MM.1S (cell line): ENCODE data around the gene SH3GL3.

ENCODE experiments used
- DNase-seq: peaks from one replicate; pipeline ENCODE4 v3.0.0-alpha.2; 2015
- H2AFZ ChIP-seq: fragments of 300-600 bp; sonication (generic); 2 replicates; pipeline ENCODE4 v1.6.0; 2016; ENCODE audit warnings: antibody characterized with exemption, low read length
- H3F3A ChIP-seq: fragments of 300-600 bp; sonication (generic); 2 replicates; pipeline ENCODE4 v1.6.1; 2016; ENCODE audit warnings: mild to moderate bottlenecking, antibody characterized with exemption, low read length, moderate library complexity, mixed read lengths; ENCODE audit not compliant: insufficient read depth
- H3K27ac ChIP-seq: fragments of 300-600 bp; sonication (generic); 2 replicates; pipeline ENCODE4 v1.5.1; 2016; ENCODE audit warnings: mild to moderate bottlenecking, low read length
- H3K27me3 ChIP-seq: fragments of 300-600 bp; sonication (generic); replicated peaks from 2 replicates; pipeline ENCODE4 v1.6.0; 2016; ENCODE audit warnings: low read length; ENCODE audit not compliant: insufficient read depth
- H3K36me3 ChIP-seq: fragments of 300-600 bp; sonication (generic); replicated peaks from 2 replicates; pipeline ENCODE4 v1.6.1; 2016; ENCODE audit warnings: mild to moderate bottlenecking, low read length, mixed read lengths; ENCODE audit not compliant: insufficient read depth
- H3K4me1 ChIP-seq: fragments of 300-600 bp; sonication (generic); 2 replicates; pipeline ENCODE4 v1.6.1; 2016; ENCODE audit warnings: low read length, mixed read lengths
- H3K4me2 ChIP-seq: fragments of 300-600 bp; sonication (generic); 2 replicates; pipeline ENCODE4 v1.6.0; 2016; ENCODE audit warnings: low read depth, low read length
- H3K4me3 ChIP-seq: fragments of 300-600 bp; sonication (generic); 2 replicates; pipeline ENCODE4 v1.5.1; 2016; ENCODE audit warnings: low read length, mixed read lengths
- H3K79me2 ChIP-seq: fragments of 300-600 bp; sonication (generic); 2 replicates; pipeline ENCODE4 v1.6.1; 2016; ENCODE audit warnings: mixed run types, low read length, mixed read lengths
- H3K9ac ChIP-seq: fragments of 300-600 bp; sonication (generic); 2 replicates; pipeline ENCODE4 v1.6.1; 2016; ENCODE audit warnings: low read length, mixed read lengths
- H3K9me2 ChIP-seq: fragments of 300-600 bp; sonication (generic); replicated peaks from 2 replicates; pipeline ENCODE4 v1.6.1; 2016; ENCODE audit warnings: mild to moderate bottlenecking, low read length, mixed read lengths; ENCODE audit not compliant: insufficient read depth
- H3K9me3 ChIP-seq: fragments of 300-600 bp; sonication (generic); replicated peaks from 2 replicates; pipeline ENCODE4 v1.6.1; 2016; ENCODE audit warnings: mild to moderate bottlenecking, low read length, mixed read lengths; ENCODE audit not compliant: insufficient read depth
- H4K20me1 ChIP-seq: fragments of 300-600 bp; sonication (generic); 2 replicates; pipeline ENCODE4 v1.6.1; 2016; ENCODE audit warnings: mild to moderate bottlenecking, low read length, moderate library complexity, mixed read lengths; ENCODE audit not compliant: insufficient read depth
- CTCF ChIP-seq: fragments of 300-600 bp; sonication (generic); IDR thresholded peaks from 2 replicates; pipeline ENCODE4 v1.5.1; 2016; ENCODE audit warnings: antibody characterized with exemption, low read length, mixed read lengths
- EZH2 ChIP-seq: fragments of 300-600 bp; sonication (generic); optimal IDR thresholded peaks from 2 replicates; pipeline ENCODE3; 2017; ENCODE audit warnings: low read depth, mild to moderate bottlenecking, antibody characterized with exemption, low read length, mixed read lengths
- EZH2phosphoT487 ChIP-seq: fragments of 300-600 bp; sonication (generic); IDR thresholded peaks from 2 replicates; pipeline ENCODE4 v1.6.1; 2018; ENCODE audit warnings: antibody characterized with exemption, low read length

SH3GL3 gene

DNA sequence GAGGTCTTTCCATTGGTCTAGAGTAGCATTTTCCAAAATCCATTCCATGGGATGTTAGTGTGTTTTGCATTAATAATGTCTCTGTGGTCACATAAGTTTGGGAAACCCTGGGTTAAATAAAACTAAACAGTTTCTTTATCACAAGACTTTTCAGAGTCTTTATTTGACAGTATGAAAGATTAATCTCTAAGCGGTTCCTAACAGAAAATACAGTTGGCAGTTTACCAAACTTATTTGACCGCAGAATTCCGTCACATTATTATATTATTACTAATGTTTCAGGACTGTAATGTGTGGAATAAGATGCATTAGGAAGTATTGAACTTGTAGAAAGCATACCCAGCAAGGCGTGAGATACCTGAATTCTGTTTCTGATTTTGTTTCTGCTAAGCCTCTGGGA lies 135.2 kb downstream of the SH3GL3 start:
- H3K9me2 ChIP-seq, result no peaks in the 10 kb centered on the region
- no peaks in the 10 kb centered on the region for H3K79me2 ChIP-seq
- H3K9me3 ChIP-seq, result no peaks in the 10 kb centered on the region
- H3K4me1 ChIP-seq, result no peaks in the 10 kb centered on the region
- H3K9ac ChIP-seq, result no peak overlapping the region
- no peak overlapping the region for H3K4me3 ChIP-seq
- H3K27ac ChIP-seq, result no peak overlapping the region
- no peak for DNase-seq
- no peaks in the 10 kb centered on the region for H4K20me1 ChIP-seq
- H3K27me3 ChIP-seq, result no peaks in the 10 kb centered on the region
- H3F3A ChIP-seq, result no peaks in the 10 kb centered on the region
- H3K36me3 ChIP-seq, result no peaks in the 10 kb centered on the region
- H2AFZ ChIP-seq, result no peak overlapping the region
- TF ChIP-seq EZH2phosphoT487 (no peak), CTCF (no peak), EZH2 (no peak)
- no peak overlapping the region for H3K4me2 ChIP-seq

- H4K20me1 ChIP-seq, result no peaks in the 10 kb centered on the region
- no peaks in the 10 kb centered on the region for H3K79me2 ChIP-seq
- H3K36me3 ChIP-seq, result no peaks in the 10 kb centered on the region
- H3K4me3 ChIP-seq, result no peak overlapping the region
- H2AFZ ChIP-seq, result no peak overlapping the region
- no peaks in the 10 kb centered on the region for H3K9me3 ChIP-seq
- no peaks in the 10 kb centered on the region for H3F3A ChIP-seq
- DNase-seq, result no peak
- H3K9ac ChIP-seq, result no peak overlapping the region
- H3K27me3 ChIP-seq, result no peaks in the 10 kb centered on the region
- no peak overlapping the region for H3K4me2 ChIP-seq
- no peak overlapping the region for H3K27ac ChIP-seq
- no peak for TF ChIP-seq EZH2phosphoT487
- TF ChIP-seq CTCF, result no peak
- no peak for TF ChIP-seq EZH2
- no peaks in the 10 kb centered on the region for H3K4me1 ChIP-seq
- no peaks in the 10 kb centered on the region for H3K9me2 ChIP-seq
These were observed 138.6 kb downstream of the SH3GL3 start for GRCh38 chr15:83585601-83586335.

DNA sequence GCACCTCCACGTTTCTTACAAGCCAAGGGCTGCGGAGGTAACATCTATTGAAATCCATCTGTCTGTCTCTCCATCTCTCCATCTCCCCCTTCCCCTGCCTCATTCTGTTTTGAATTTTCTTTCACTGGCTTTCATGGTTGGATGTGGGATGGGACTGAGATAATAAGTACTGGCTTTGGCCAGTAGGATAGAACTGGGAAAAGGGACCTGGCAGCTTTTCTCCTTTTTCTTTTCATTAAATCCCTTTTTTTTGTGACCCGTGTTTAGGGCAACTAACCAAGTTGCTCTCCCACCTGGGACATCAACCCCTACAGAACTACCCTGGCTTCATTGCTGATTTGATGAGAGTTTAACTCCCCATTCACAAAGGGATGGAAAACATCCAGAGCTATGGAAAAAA lies 139.9 kb downstream of the SH3GL3 start:
- no peaks in the 10 kb centered on the region for H3K36me3 ChIP-seq
- no peak overlapping the region for H3K4me3 ChIP-seq
- H3K4me2 ChIP-seq, result no peak overlapping the region
- DNase-seq, result no peak
- no peaks in the 10 kb centered on the region for H3F3A ChIP-seq
- H3K79me2 ChIP-seq, result no peaks in the 10 kb centered on the region
- no peaks in the 10 kb centered on the region for H3K27me3 ChIP-seq
- no peak overlapping the region for H3K9ac ChIP-seq
- no peaks in the 10 kb centered on the region for H4K20me1 ChIP-seq
- TF ChIP-seq EZH2 (no peak), CTCF (no peak), EZH2phosphoT487 (no peak)
- no peak overlapping the region for H2AFZ ChIP-seq
- H3K9me3 ChIP-seq, result no peaks in the 10 kb centered on the region
- H3K4me1 ChIP-seq, result no peaks in the 10 kb centered on the region
- H3K9me2 ChIP-seq, result no peaks in the 10 kb centered on the region
- H3K27ac ChIP-seq, result no peak overlapping the region
